DND-41 (cell line): Measurements from ENCODE around the gene KLRK1.
"Not testable (repeated sequence)": the region's sequence is repeated elsewhere in the genome, so short reads cannot be mapped to it uniquely, and the experiment has no call there.

ENCODE experiments used
- ATAC-seq: fragments of 200-7000 bp; cut with Tn5 transposase; 3 replicates; pipeline ENCODE4 v1.9.1; 2021; ENCODE audit warnings: low read depth; ENCODE audit not compliant: insufficient read depth
- DNase-seq: peaks from one replicate; pipeline ENCODE4 v3.0.0-alpha.2; 2020
- H2AFZ ChIP-seq: 2 replicates; pipeline ENCODE4 v1.6.0; 2012; ENCODE audit warnings: low read depth, low read length
- H3K27ac ChIP-seq: 2 replicates; pipeline ENCODE4 v1.5.1; 2012; ENCODE audit warnings: low read length, inconsistent platforms
- H3K27me3 ChIP-seq: fragments of 200-600 bp; sonication (generic); 2 replicates; pipeline ENCODE4 v1.6.0; 2012; ENCODE audit warnings: low read length, mild to moderate bottlenecking, inconsistent platforms; ENCODE audit not compliant: insufficient read depth, poor library complexity
- H3K36me3 ChIP-seq: 2 replicates; pipeline ENCODE4 v1.5.1; 2012; ENCODE audit warnings: low read length, inconsistent platforms; ENCODE audit not compliant: insufficient read depth
- H3K4me1 ChIP-seq: 2 replicates; pipeline ENCODE4 v1.5.1; 2012; ENCODE audit warnings: mild to moderate bottlenecking, low read length; ENCODE audit not compliant: insufficient read depth
- H3K4me2 ChIP-seq: 2 replicates; pipeline ENCODE4 v1.6.0; 2012; ENCODE audit warnings: mild to moderate bottlenecking, moderate library complexity, low read length, inconsistent platforms; ENCODE audit not compliant: insufficient read depth
- H3K4me3 ChIP-seq, 2 experiments: fragments of 200-600 bp in 1 of 2; shearing (Covaris generic) in 1 of 2; 2 replicates each; pipeline ENCODE4 v1.5.1; 2012 to 2016; ENCODE audit warnings: inconsistent platforms in 2 of 2, low read length in 2 of 2, mild to moderate bottlenecking in 2 of 2, low read depth in 1 of 2, moderate library complexity in 1 of 2
- H3K79me2 ChIP-seq: 2 replicates; pipeline ENCODE4 v1.6.0; 2012; ENCODE audit warnings: low read length, inconsistent platforms; ENCODE audit not compliant: insufficient read depth
- H3K9ac ChIP-seq: 2 replicates; pipeline ENCODE4 v1.6.0; 2012; ENCODE audit warnings: low read depth, mild to moderate bottlenecking, inconsistent platforms, low read length, moderate library complexity
- H3K9me3 ChIP-seq: 2 replicates; pipeline ENCODE4 v1.5.1; 2012; ENCODE audit warnings: low read length, moderate library complexity, mild to moderate bottlenecking, inconsistent platforms; ENCODE audit not compliant: insufficient read depth, severe bottlenecking
- H4K20me1 ChIP-seq: 2 replicates; pipeline ENCODE4 v1.6.0; 2012; ENCODE audit warnings: low read length; ENCODE audit not compliant: insufficient read depth
- CTCF ChIP-seq: IDR thresholded peaks from 2 replicates; pipeline ENCODE4 v1.5.1; 2012; ENCODE audit warnings: borderline replicate concordance, low read length, moderate library complexity, mild to moderate bottlenecking; ENCODE audit not compliant: poor library complexity, severe bottlenecking; ENCODE audit errors: extremely low read depth
- EZH2 ChIP-seq: IDR thresholded peaks from 3 replicates; pipeline ENCODE4 v1.6.1; 2012; ENCODE audit warnings: borderline replicate concordance, low read depth, mild to moderate bottlenecking, moderate library complexity, low read length, inconsistent platforms; ENCODE audit not compliant: severe bottlenecking

KLRK1 gene

DNA sequence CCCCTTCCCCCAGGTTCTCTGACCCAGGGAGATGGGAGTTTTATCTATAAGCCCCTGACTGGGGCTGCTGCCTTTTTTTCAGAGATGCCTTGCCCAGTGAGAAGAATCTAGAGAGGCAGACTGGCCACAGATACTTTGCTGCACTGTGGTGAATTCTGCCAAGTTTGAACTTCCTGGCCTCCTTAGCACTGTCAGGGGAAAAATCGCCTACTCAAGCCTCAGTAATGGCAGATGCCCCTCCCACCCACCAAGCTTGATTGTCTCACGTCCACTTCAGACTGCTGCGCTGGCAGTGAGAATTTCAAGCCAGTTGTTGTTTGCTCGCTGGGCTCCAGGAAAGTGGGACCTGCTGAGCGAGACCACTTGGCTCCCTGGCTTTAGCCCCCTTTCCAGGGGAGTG lies 31.7 kb downstream of the KLRK1 start:
- no peak overlapping the region for H2AFZ ChIP-seq
- no peak overlapping the region for H3K4me3 ChIP-seq

GRCh38 chr12:10354502-10354901 lies 35.3 kb downstream of the KLRK1 start:
- H3K9me3 ChIP-seq = no peaks in the 10 kb centered on the region
- no peak overlapping the region for H2AFZ ChIP-seq
- H3K4me1 ChIP-seq = no peaks in the 10 kb centered on the region
- no peak for ATAC-seq
- H4K20me1 ChIP-seq = no peaks in the 10 kb centered on the region
- H3K27me3 ChIP-seq = no peaks in the 10 kb centered on the region
- no peak for DNase-seq
- no peak overlapping the region for H3K27ac ChIP-seq
- H3K4me2 ChIP-seq = no peak overlapping the region
- no peaks in the 10 kb centered on the region for H3K79me2 ChIP-seq
- no peak overlapping the region for H3K9ac ChIP-seq
- no peak overlapping the region for H3K4me3 ChIP-seq
- H3K36me3 ChIP-seq = no peaks in the 10 kb centered on the region
- no peak for TF ChIP-seq CTCF
- no peak for TF ChIP-seq EZH2

More for the DNA sequence above, 31.7 kb downstream of the KLRK1 start:
- Histone ChIP-seq H3K4me1 (peaks cover 4% of the 10 kb centered on the region; the same call in 1 of the 2 replicates), H3K79me2 (no peaks in the 10 kb centered on the region), H3K27me3 (no peaks in the 10 kb centered on the region), H3K36me3 (no peaks in the 10 kb centered on the region), H3K4me2 (no peak overlapping the region), H3K27ac (no peak overlapping the region), H3K9ac (no peak overlapping the region), H3K9me3 (no peaks in the 10 kb centered on the region), H4K20me1 (no peaks in the 10 kb centered on the region)
- ATAC-seq = no peak
- TF ChIP-seq CTCF = no peak
- TF ChIP-seq EZH2 = no peak
- no peak for DNase-seq

DNA sequence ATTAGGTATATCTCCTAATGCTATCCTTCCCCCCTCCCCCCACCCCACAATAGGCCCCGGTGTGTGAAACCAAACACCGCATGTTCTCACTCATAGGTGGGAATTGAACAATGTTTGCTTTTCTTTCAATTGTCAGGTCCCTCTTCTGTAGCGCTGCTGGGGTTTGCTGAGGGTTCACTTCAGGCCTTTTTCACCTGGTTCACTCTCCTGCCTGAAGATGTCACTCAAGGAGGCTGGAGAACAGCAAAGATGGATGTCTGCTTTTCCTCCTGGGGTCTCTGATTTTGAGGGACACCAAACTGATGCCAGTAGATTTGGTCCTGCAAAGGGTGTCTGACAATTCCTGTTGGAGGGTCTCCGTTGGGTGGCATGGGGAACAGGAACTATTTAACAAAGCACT lies 35.8 kb downstream of the KLRK1 start:
- no peak for DNase-seq
- H3K9ac ChIP-seq = no peak overlapping the region
- no peak for ATAC-seq
- no peak overlapping the region for H3K4me2 ChIP-seq
- no peaks in the 10 kb centered on the region for H3K36me3 ChIP-seq
- H3K4me1 ChIP-seq = no peaks in the 10 kb centered on the region
- H3K79me2 ChIP-seq = no peaks in the 10 kb centered on the region
- TF ChIP-seq CTCF (no peak), EZH2 (no peak)
- H3K27me3 ChIP-seq = no peaks in the 10 kb centered on the region
- H3K9me3 ChIP-seq = no peaks in the 10 kb centered on the region
- no peaks in the 10 kb centered on the region for H4K20me1 ChIP-seq
- H3K27ac ChIP-seq = no peak overlapping the region
- H3K4me3 ChIP-seq = no peak overlapping the region
- no peak overlapping the region for H2AFZ ChIP-seq

DNA sequence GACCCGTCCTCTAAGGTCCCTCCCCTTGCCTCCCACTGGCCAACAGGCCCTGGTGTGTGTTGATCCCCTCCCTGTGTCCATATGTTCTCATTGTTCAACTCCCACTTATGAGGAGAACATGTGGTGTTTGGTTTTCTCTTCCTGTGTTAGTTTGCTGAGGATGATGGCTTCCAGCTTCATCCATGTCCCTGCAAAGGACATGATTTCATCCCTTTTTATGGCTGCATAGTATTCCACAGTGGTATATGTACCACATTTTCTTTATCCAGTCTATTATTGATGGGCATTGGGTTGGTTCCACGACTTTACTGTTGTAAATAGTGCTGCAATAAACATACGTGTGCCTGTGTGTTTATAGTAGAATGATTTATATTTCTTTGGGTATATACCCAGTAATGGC lies 38.4 kb downstream of the KLRK1 start:
- not testable (repeated sequence) for H4K20me1 ChIP-seq, ATAC-seq, H3K27me3 ChIP-seq, H3K4me3 ChIP-seq, H3K79me2 ChIP-seq, H3K4me2 ChIP-seq, H3K27ac ChIP-seq, H2AFZ ChIP-seq, DNase-seq, H3K36me3 ChIP-seq, H3K9me3 ChIP-seq, H3K4me1 ChIP-seq, H3K9ac ChIP-seq
